ENCODE data around the gene LMTK2.

- TF ChIP-seq CTCF (conservative IDR thresholded peaks at IDR 0.05) (no peak; the same call in 1 of the 2 replicates), ZFX (IDR thresholded peaks at IDR 0.05) (no peak)
These were observed 135.1 kb downstream of the LMTK2 start for GRCh38 chr7:98241674-98242241.

Data from C4-2B (cell line).